Natural killer cell (primary cell): ENCODE measurements around the gene MTUS2. TPM values are rescaled to one million over a fixed set of nuclear protein-coding genes. Genes with fewer than 3 reads are reported as not detected.

ENCODE experiments used
- ATAC-seq, 3 donors: fragments of 150-1000 bp in 2 of 3; fragments of 200-7000 bp in 1 of 3; cut with Tn5 transposase; 1 replicate in 1 of 3; 2 replicates in 2 of 3; pipeline ENCODE4 v1.10.0; 2021; ENCODE audit warnings: mild to moderate bottlenecking in 2 of 3, moderate library complexity in 2 of 3
- DNase-seq, 2 donors: peaks; one replicate each; pipeline versions ENCODE4 v3.0.0 to v3.0.0-alpha.2; 2013 to 2021; ENCODE audit warnings: mixed read lengths in 1 of 2
- H3K27ac ChIP-seq: one replicate; pipeline ENCODE4 v1.5.1; 2013; ENCODE audit warnings: mild to moderate bottlenecking, low read length
- H3K27me3 ChIP-seq: one replicate; pipeline ENCODE4 v1.6.1; 2013; ENCODE audit warnings: low read length; ENCODE audit not compliant: control insufficient read depth, insufficient read depth
- H3K36me3 ChIP-seq: one replicate; pipeline ENCODE4 v1.6.1; 2013; ENCODE audit warnings: low read length; ENCODE audit not compliant: control insufficient read depth, insufficient read depth
- H3K4me1 ChIP-seq: one replicate; pipeline ENCODE4 v1.6.1; 2013; ENCODE audit warnings: low read length; ENCODE audit not compliant: control insufficient read depth, insufficient read depth
- H3K4me3 ChIP-seq: one replicate; pipeline ENCODE4 v1.5.1; 2013; ENCODE audit warnings: low read length
- H3K9me3 ChIP-seq: one replicate; pipeline ENCODE4 v1.6.1; 2013; ENCODE audit warnings: low read length; ENCODE audit not compliant: control insufficient read depth, insufficient read depth
- H3K27ac Mint-ChIP-seq, 2 donors: one replicate each; pipeline ENCODE4 v1.8.0; 2022; ENCODE audit warnings: mild to moderate bottlenecking in 2 of 2, mixed read lengths in 2 of 2, moderate library complexity in 1 of 2
- H3K27me3 Mint-ChIP-seq, 2 donors: one replicate each; pipeline ENCODE4 v1.8.0; 2022; ENCODE audit warnings: low read depth in 2 of 2, mixed read lengths in 2 of 2
- H3K36me3 Mint-ChIP-seq: one replicate; pipeline ENCODE4 v1.8.0; 2022; ENCODE audit warnings: mixed read lengths
- H3K4me1 Mint-ChIP-seq, 2 donors: one replicate each; pipeline ENCODE4 v1.8.0; 2022; ENCODE audit warnings: mixed read lengths in 2 of 2
- H3K4me3 Mint-ChIP-seq: one replicate; pipeline ENCODE4 v1.8.0; 2022; ENCODE audit warnings: mild to moderate bottlenecking, moderate library complexity, mixed read lengths
- H3K9me3 Mint-ChIP-seq, 2 donors: one replicate each; pipeline ENCODE4 v1.8.0; 2022; ENCODE audit warnings: mixed read lengths in 2 of 2
- WGBS: methylation state at CpG from one replicate; pipeline ENCODE4 v1.1.7; 2013; ENCODE audit warnings: missing lambda C conversion rate; ENCODE audit not compliant: insufficient coverage; 5-methylcytosine and 5-hydroxymethylcytosine counted together
- intact Hi-C: fragments of 100-400 bp; cut with micrococcal nuclease; formaldehyde crosslinking; loops from one replicate; pipeline ENCODE4 v1.14.2; 2022
- total RNA-seq, 4 donors: library from RNA; stranded (reverse); fragments of 120-200 nt in 1 of 4; gene quantifications; one replicate each; pipeline versions ENCODE4 v1.2.3 to v1.2.4, GENCODE V29; 2013 to 2022
- TF ChIP-seq, protein P1 (sequence below): fragments of 200-600 bp; IDR thresholded peaks from one replicate; pipeline ENCODE4 v1.8.0; 2022; ENCODE audit warnings: antibody characterized with exemption

MTUS2 gene
- total RNA-seq, 3 donors from 2014 or later (not counting 1 experiment from before 2014, with no cell fraction given), result not detected

DNA sequence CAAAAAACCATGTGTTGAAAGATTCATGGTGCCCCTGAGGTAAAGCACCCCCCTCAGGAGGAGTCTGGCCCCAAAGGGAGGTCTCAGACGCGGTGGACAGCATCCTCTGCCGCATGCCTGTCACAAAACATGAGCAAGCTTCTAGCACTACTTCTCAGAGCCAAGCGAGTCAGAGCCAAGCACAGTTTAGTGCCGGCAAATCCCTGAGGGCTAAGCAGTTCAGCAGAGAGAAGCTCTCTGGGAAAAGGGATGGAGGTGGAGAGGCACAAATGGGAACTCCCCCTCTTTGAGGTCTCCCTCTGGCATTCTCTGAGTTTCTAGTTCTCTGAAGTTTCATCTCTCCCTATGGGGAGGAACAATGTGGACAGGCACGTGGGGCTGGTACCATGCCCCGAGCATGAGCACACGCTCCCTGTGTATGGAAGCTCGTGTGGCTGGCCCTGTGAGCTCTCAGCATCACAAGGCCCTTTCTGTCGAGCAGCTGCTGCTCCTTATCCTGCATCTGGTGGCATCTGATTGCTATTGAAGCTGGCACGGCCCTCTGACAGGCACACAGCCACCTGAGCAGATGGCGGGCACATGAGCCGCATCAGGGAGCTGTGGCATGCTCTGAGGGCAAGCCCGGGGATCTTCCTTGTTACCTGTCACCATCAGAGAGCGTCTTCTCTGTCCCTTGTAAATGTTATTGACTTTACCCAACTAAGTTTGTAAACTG is 450.3 kb downstream of the MTUS2 start:
- no peaks in the 10 kb centered on the region for H3K9me3 ChIP-seq
- intact Hi-C loops, result no loop called here
- H3K27me3 ChIP-seq, result no peaks in the 10 kb centered on the region
- no peak overlapping the region for H3K27ac Mint-ChIP-seq
- no peaks in the 10 kb centered on the region for H3K4me1 ChIP-seq
- no peak for ATAC-seq
- WGBS, result 85% methylated on average over 14 of the region's 15 CpGs
- peaks cover 0 to 8% of the 10 kb centered on the region in 2 donors for H3K9me3 Mint-ChIP-seq
- no peak overlapping the region for H3K27ac ChIP-seq
- no peaks in the 10 kb centered on the region for H3K36me3 ChIP-seq
- TF ChIP-seq, protein P1, sequence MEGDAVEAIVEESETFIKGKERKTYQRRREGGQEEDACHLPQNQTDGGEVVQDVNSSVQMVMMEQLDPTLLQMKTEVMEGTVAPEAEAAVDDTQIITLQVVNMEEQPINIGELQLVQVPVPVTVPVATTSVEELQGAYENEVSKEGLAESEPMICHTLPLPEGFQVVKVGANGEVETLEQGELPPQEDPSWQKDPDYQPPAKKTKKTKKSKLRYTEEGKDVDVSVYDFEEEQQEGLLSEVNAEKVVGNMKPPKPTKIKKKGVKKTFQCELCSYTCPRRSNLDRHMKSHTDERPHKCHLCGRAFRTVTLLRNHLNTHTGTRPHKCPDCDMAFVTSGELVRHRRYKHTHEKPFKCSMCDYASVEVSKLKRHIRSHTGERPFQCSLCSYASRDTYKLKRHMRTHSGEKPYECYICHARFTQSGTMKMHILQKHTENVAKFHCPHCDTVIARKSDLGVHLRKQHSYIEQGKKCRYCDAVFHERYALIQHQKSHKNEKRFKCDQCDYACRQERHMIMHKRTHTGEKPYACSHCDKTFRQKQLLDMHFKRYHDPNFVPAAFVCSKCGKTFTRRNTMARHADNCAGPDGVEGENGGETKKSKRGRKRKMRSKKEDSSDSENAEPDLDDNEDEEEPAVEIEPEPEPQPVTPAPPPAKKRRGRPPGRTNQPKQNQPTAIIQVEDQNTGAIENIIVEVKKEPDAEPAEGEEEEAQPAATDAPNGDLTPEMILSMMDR, result no peak
- H3K4me3 Mint-ChIP-seq, result no peak overlapping the region
- H3K27me3 Mint-ChIP-seq, result no peaks in the 10 kb centered on the region
- H3K36me3 Mint-ChIP-seq, result no peaks in the 10 kb centered on the region
- DNase-seq, result no peak
- no peaks in the 10 kb centered on the region for H3K4me1 Mint-ChIP-seq
- no peak overlapping the region for H3K4me3 ChIP-seq

DNA sequence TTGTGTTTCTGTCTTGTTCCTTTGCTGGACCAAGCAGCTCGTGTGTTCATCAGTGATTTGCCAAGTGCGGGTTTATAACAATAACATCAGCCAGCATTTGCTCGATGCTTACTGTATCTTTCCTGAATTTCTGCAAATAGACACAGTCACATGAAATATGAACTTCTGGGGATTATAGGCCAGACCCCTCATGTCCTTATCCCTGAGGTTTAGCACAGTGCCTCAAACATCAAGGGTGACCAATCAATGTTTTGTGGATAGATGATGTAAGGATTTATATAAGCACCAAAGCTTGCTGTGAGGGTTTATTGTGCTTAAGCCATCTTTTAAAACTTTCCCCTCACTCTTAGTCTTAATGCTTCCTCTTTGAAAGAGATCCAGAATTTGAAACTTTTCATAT is 451.5 kb downstream of the MTUS2 start:
- Mint-ChIP-seq H3K4me1 (no peaks in the 10 kb centered on the region), H3K9me3 (peaks cover 0 to 8% of the 10 kb centered on the region in 2 donors), H3K36me3 (no peaks in the 10 kb centered on the region), H3K27ac (no peak overlapping the region), H3K27me3 (no peaks in the 10 kb centered on the region), H3K4me3 (no peak overlapping the region)
- DNase-seq, result no peak
- no peaks in the 10 kb centered on the region for H3K36me3 ChIP-seq
- WGBS, result 75% methylated on average over 3 of the region's 3 CpGs
- TF ChIP-seq, protein P1, result no peak
- no peaks in the 10 kb centered on the region for H3K27me3 ChIP-seq
- H3K27ac ChIP-seq, result no peak overlapping the region
- H3K4me3 ChIP-seq, result no peak overlapping the region
- H3K4me1 ChIP-seq, result no peaks in the 10 kb centered on the region
- H3K9me3 ChIP-seq, result no peaks in the 10 kb centered on the region
- ATAC-seq, result no peak
- intact Hi-C loops, result no loop called here

DNA sequence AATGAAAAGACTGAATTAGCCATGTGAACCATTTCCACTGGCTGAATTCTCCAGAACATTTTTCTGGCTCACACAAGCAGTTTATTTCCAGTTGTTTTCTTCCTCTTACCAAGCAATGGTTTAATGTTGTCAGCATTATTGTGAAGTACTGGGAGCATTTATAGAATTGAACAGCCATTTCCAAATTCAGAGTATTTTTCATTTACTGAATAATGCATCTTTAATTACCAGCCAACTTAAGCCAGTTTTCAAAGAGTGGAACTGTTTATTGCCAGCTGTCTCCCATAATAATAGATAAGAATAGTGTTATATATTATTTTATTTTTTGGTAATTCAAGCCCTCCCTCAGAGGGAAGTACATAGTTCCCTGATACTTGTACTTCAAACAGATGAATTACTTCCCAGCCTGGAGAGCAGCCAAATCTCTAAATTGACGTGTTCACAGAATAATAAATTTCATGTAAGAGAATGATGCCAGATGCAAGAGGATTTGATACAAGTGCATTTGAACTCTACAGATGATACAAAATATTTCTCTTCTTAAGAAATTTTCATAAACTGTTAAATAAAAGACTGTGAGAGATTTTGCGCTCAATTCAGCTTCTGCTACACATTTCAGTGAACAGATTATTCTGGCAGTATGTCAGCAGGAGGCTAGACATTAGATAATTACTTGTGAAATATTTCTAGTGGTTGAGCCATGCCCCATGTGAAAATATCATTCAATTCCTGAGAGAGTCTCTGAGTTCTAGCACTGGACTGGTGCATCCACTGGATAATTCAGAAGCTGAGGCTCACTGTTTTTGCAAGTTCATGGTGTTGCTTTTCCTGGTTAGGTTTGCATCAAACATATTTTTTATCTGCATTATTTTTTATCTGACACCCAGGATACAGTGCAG is 459.5 kb downstream of the MTUS2 start:
- H3K27me3 Mint-ChIP-seq, result peaks cover 0 to 2% of the 10 kb centered on the region in 2 donors
- TF ChIP-seq, protein P1, result no peak

More for the DNA sequence above, 459.5 kb downstream of the MTUS2 start:
- ATAC-seq (no peak), DNase-seq (no peak)
- no peaks in the 10 kb centered on the region for H3K4me1 Mint-ChIP-seq
- 100% methylated on average over 1 of the region's 2 CpGs for WGBS
- intact Hi-C loops, result no loop called here
- Histone ChIP-seq H3K27ac (no peak overlapping the region), H3K27me3 (no peaks in the 10 kb centered on the region), H3K4me1 (no peaks in the 10 kb centered on the region), H3K4me3 (no peak overlapping the region), H3K9me3 (no peaks in the 10 kb centered on the region), H3K36me3 (no peaks in the 10 kb centered on the region)
- H3K27ac Mint-ChIP-seq, result no peak overlapping the region
- peaks cover 2 to 4% of the 10 kb centered on the region in 2 donors for H3K9me3 Mint-ChIP-seq
- H3K36me3 Mint-ChIP-seq, result no peaks in the 10 kb centered on the region
- no peak overlapping the region for H3K4me3 Mint-ChIP-seq
